NK-92 (cell line): ENCODE results near the gene ADSS1.

ENCODE experiments used
- DNase-seq: peaks from one replicate; lab custom pipeline; 2025; ENCODE audit not compliant: unreplicated experiment; lab: John Stamatoyannopoulos, UW

The ADSS1 gene

DNA sequence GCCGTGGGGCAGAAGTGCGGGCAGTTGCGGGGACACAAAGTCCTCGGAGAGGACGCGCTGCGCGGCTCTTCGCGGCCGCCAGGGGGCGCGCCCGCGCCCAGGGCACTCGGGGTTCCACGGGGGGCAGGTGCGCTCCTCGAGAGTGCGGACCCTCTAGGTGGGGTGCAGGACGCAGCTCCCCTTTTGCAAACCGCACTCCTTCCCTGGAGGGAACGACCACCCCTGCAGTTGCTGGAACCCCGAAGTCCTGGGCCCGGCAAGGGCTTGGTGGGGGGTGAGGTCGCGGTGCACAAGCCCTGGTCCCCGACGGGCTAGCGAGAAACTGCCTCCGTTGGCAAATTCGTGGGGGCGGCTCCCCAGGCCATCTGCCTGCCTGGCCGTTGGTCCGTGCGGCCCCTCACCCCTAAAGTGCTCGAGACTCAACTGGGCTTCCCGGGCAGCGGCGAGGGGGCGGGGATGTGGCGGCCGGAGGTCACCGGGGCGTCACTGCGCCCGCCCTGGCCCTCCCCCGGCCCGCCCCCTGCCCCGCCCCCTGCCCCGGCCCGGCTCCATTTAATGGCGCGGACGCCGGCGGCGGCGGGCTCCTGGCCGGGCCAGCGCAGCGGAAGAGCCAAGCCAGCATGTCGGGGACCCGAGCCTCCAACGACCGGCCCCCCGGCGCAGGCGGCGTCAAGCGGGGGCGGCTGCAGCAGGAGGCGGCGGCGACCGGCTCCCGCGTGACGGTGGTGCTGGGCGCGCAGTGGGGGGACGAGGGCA, at the start of gene ADSS1:
ADSS1 (plus strand) TSS at position 579 of the 756 bp plus-strand sequence; CDS start at position 621, 42 bp downstream.
- no peak for DNase-seq

DNA sequence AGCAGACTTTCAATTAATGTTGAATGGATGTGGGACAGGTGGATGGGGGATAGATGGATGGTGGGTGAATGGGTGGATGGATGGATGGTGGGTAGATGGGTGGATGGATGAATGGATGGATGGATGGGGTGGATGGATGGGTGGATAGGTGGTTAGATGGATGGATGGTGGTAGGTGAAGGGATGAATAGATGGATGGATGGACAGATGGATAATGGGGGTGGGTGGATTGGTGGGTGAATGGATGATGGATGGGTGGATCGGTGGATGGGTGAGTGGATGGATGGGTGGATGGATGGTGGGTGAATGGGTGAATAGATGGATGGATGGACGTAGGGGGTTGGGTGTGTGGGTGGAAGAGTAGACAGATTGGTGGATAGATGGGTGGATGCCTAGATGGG, 48.6 kb upstream of the ADSS1 start:
- no peak for DNase-seq

DNA sequence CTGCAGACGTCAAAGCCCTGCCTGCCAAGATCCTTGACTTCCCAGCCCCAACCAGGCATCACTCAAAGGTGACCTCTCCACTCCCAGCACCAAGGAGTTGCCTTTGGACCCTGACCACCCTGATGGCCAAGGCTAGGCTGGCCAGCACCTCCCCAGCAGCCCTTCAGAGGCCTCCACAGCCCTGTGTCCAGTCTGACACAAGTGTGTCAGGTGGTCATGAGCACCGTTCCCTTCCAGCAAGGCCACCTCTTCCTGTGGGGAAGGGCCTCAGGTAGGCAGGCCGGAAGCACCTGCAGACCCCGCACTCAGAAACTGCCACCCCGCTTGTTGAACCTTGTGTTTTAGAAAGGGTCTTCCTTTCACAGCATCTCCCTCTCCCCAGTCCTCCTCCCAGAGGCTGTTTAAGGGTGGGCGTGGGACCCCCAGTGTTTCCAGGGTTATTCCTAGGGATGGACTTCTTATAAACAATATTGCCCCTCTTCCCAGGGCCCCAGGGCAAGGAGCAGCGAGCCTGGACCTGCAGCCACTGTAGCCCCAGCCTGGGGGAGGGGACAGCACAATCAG, 47.8 kb upstream of the ADSS1 start:
- no peak for DNase-seq

DNA sequence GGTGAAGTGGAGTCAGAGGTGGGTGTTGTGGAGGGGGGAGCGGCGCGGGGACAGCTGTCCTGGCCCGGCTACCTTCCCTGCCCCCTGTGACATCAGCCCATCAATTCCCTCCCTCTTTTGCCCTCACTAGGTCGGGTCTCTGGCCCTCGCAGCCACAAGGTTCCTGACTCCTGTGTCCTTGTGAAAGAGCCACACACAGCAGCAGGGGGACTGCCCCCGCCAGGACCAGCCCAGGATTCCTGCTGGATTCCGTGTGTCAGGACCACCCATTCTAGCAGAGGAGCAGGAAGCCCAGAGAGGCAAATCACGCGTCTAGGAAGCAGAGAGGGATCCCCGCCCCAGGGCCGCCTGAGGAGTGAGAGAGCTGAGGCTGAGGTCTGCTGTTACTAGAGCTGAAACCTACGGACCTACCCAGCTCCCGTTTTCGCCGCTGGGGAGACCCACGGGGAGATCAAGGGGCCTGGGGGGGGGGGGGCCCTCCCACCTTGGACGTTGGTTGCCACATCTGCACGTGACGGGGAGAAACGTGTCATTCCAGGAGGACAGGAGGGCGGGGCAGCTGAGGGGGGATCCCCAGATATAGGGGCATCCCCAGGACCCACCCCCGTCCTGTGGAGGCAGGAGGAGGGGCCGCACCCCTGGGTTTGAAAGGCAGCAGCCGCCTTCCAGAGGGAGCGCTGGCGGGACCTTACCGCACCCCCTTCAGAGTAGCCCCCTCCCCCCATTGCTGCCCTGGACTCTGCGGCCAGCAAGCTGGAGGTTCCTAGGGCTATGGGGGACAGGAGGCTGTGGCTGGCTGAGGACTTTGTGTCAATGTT, 47.1 kb upstream of the ADSS1 start:
- DNase-seq = no peak

DNA sequence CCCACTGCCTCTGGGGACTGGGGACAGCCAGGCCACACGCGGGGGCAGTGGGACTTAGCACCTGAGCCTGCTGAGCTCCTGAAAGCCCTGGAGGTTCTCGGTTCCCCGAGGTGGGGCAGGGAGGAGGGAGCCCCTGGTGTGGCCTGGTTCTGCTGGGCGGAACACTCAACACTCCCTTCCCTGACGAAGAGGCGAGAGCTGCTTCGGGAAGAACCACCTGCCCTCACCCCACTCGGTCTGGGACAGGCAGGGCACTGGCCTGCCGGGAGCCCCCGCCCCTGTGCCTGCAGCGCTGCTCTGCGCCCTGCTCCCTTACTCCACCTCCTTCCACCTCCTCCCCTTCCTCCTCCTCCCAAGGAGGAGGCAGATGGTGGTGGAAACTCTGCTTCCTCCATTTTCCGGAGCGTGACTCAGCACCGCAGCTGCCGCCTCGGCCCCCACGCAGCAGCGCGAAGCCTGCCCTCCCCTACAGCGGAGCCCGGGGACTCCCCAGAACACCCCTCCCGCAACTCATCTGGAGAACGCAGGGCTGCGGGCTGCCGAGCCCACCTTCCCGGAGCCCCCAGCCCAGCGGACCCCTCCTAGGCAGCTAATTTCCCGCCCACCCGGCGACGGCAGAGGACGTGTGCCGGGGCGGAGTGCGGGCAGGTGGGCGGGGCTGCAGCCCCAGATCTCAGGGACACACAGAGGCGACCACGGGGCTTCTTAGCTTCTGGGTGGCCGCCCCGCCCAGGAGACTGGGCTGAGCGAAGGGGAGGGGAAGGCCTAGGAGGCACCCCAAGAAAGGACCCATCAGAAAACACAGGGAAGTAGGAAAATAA, 46.3 kb upstream of the ADSS1 start:
- no peak for DNase-seq

DNA sequence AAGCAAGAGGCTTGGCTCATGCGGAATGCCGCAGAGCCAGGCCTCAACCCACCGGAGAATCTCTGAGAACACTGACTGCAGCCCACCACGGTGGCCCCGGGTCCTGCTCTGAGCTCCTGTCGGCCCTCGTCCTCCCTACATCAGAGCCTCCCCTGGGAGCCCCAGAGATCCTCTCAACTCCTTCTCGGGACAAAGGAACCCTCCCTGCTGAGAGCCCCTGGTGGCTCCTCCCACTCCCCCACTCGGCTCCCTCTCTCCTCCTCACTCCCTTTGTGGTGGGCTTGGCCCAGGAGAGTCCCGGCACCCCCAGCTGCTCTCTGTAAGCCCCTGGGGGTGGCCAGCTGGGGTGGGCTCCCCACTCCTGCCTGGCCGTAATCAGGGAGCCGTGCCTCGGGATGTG, 45.7 kb upstream of the ADSS1 start:
- DNase-seq = no peak

DNA sequence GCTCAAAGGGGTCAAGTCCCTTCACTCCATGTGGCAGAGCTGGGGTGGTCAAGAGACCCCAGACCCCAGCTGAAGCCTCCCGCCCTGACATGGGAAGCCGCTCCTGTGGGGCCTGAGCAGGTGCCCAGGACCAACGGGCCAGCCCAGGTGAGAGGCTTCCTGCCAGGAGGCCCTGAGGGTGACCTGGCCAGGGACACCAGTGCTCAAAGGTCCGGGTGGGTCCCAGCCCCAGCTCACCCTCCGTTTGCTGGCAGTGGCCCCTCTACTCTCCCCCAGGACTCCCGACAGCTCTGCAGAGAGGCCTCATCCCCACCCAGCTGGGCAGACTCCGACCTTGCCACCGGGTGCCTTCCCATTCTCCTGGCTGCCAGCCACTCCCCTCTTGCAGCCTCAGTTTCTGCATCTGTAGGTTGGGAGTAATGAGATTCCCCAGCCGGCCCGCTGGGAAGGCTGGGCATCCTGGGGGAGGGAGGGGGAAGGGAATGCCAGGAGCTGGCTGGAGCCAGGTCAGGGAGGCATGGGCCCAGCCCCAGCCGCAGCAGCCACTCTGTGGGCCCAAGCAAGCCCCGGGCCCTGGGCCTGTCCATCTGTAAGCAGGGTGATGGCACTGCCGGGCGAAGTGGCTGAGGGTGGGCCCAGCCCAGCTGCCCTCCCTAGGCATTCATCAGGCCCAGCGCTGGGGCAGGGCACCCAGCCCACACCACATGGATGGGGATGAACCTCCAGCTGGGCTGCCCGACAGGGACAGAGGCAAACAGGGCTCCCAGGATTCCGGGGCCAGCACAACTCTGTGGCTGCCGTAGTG, 44.9 kb upstream of the ADSS1 start:
- no peak for DNase-seq

DNA sequence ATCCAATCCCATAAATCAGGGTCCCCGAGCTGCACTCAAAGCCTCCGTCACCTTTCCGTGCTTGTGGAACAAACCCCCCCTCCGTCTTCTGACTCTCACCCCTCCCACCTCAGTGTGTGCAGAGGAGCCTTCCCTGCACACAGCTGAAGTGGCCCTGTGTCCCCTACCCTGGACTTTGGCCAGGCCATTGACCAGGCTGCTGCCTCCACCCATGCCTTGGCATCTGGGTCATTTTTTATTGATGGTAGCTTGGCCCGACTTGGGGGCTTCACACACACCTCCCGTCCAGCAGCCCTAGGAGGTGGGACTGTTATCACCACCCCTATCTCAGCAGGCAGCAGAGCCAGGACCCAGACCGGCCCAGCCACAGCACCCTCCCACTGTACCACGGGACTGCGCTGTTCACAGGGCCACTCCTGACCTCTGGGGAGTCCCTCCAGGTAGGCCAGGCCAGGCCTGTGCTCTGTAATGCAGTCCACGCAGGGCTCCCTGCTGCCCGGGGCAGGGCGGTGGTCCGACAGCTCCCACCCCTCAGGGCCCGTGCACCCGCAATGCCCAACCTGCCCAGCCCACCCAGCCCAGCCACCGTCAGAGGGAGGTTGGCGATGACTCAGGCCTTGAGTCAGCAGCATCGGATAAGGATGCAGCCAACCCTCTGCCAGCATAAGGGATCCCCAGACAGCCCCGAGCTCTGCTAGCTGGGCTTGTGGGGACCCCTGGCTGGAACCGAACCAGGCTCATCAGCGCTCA, 43.8 kb upstream of the ADSS1 start:
- no peak for DNase-seq

DNA sequence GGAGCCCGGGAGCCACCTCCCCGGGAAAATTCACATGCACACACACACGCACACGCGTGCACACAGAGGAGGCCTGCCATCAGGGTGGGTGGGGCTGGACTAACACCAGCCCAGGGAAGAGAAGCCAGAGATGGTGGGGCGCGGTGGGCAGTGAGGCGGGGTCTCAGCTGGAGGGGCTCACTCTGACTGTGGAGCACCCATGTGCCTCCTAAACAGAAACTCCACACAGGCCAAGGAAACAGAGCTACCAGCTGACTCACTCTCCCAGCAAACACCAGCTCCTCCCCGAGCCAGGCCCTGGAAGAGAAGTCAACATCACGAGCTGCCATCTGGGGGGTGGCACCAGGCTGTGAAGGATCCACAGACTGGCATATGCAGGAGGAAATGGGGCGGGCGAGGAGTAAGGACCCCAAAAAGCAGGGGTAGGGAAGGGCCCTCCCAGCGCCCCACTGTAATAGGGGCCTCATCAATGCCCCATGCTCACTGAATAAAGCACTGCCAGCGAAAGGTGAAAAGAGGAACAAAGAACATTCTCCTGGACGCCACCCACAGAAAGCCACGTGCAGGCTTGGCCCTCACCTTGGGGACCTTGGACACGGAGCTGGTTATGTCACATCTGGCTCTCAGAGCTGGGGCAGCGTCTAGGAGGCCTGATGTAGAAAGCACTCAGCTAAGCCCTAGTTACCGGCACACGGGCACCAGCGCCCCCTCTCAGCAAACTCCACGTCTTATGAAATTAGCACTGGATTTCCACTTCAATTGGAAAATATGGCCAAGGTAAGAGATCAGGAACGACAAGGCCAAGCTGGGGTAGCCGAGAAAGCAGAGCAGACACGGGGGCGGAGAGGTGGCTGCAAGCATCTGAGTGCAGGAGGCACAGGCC, 43.0 kb upstream of the ADSS1 start:
- DNase-seq = no peak

DNA sequence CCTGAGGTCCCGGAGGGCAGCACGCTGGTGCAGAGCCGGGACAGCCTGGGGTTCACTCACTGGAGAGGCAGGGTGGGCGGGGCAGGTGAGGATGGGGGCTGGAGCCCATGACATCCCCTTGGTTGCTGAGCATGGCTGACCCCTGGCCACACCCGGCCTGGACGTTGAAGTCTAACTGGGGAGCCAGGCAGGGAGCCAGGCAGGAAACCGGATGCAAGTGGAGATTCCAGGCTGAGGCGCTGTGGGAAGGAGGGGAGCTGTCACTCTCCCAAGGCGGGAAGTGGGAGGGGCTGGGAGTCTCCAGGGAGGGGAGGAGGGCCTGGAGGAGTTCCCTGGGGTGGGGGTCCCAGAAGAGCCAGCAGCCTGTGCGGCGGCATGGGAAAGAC, 42.3 kb upstream of the ADSS1 start:
- no peak for DNase-seq

DNA sequence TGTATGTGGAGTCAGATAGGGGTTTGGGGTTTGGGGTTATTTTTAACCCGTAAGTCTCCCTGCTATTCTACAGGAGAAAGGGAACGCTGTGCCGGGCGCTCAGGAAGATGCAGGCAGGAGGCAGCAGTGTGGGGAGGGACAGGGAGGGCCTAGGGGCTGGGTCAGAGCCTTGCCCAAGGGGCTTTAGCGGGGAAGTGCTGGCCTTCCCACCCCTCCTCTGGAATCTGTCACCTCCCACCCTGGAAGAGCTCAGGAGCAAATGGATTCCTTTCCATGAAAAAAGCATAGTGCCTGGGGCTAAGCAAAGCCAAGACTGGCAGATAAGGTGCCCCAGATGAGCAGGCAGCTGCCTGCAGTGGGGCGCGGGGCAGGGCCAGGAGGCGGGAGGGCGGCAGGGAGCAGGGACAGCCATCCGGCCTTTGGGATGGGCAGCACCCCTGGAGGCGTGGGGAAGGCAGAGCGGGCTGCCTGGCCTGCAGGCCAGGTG, 41.9 kb upstream of the ADSS1 start:
- no peak for DNase-seq

DNA sequence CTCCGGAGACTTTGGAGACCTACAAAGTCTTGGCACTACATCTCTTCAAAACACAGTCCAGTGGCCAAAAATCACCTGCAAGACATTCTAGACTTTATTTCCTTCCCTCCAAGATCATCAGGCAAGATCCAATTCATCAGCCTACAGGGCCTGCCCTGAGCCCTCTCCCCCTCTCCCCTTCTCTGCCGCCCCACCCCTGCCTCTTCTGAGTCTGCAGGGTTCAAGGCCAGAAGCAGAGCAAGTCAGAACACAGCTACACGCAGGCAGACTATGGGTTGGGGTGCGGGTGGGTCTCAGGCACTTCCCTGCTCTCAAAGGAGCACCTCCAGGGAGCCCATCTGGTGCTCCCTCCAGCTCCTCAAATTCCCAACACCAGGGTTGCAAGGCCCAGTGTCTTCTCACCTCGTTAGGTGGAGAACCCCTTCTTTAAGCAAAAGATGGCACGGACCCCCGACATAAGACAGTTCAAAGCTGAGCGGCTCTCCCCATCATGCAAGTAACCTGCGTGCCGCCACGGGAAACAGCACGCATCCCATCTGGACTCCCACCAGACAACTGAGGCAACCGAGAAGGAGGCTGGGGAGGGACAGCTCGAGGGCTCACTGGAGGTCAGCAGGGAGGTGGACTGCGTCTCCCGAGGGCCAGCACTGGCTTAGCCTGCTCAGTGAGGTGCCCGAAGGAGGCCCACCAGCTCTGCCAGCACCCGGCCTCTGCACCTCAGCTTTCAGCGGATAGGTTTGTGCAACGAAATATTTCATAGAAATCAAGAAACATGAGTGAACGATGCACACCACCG, 40.2 kb upstream of the ADSS1 start:
- DNase-seq = no peak

DNA sequence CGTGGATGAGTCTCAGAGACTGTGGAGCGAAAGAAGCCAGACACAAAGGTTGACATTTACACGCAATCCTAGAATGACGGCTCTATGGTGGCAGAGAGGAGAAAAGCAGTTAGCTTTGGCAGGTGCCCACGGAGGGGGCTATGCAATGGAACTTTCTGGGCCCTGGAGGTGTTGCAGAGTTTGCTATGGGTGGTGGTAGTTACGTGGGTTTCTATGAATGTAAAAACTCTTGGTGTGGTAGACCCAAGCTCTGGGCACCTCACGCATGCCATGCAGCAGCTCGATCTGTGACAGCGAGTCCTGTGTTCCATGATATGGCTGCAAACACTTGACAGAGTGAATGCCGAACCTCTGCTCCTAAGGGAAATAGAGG, 39.6 kb upstream of the ADSS1 start:
- DNase-seq = no peak

DNA sequence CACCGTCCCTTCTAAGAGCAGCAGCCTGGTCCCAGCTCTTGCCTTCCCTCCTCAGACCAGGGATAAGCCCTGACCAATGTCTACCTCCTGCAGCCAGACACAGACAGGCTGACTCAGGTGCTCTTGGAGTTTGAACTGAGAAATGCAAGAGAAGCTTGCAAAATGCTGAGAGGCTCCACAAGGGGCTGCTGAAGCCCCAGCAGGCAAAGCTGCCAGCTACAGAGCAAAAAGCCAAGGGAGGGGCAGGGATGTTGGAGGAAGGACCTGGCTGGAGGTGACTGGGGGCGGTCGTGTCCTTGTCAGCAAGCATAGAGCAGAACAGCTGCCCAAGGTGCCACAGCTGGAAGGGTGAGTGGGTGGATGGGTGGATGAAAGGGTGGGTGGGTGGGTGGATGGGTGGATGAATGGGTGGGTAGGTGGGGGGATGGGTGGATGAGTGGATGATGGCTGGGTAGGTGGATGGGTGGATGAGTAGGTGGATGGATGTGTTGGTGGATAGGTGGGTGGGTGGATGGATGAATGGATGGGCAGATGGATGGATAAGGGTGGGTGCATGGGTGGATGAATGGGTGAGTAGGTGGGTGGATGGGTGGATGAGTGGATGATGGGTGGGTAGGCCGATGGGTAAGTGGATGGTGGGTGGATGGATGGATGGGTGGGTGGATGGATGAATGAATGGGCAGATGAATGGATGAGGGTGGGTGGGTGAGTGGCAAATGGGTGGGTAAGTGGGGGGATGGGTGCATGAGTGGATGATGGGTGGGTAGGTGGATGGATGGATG, 38.6 kb upstream of the ADSS1 start:
- DNase-seq = no peak

DNA sequence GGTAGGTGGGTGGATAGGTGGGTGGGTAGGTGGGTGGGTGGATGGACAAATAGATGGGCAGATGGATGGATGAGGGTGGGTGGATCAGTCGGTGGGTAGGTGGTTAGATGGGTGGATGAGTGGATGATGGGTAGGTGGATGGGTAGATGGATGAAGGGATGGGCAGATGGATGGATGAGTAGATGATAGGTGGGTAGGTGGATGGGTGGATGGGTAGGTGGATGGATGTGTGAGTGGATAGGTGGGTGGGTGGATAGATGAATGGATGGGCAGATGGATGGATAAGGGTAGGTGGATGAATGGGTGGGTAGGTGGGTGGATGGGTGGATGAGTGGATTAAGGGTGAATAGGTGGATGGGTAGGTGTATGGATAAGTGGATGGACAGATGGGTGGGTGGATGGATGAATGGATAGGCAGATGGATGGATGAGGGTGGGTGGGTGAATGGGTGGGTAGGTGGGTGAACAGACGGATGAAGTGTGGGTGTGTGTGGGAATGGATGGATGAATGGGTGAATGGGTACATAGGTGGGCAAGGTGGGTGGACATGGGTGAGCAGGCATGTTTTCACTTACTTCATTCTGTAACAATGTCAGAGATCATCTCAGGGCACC, 37.9 kb upstream of the ADSS1 start:
- no peak for DNase-seq

DNA sequence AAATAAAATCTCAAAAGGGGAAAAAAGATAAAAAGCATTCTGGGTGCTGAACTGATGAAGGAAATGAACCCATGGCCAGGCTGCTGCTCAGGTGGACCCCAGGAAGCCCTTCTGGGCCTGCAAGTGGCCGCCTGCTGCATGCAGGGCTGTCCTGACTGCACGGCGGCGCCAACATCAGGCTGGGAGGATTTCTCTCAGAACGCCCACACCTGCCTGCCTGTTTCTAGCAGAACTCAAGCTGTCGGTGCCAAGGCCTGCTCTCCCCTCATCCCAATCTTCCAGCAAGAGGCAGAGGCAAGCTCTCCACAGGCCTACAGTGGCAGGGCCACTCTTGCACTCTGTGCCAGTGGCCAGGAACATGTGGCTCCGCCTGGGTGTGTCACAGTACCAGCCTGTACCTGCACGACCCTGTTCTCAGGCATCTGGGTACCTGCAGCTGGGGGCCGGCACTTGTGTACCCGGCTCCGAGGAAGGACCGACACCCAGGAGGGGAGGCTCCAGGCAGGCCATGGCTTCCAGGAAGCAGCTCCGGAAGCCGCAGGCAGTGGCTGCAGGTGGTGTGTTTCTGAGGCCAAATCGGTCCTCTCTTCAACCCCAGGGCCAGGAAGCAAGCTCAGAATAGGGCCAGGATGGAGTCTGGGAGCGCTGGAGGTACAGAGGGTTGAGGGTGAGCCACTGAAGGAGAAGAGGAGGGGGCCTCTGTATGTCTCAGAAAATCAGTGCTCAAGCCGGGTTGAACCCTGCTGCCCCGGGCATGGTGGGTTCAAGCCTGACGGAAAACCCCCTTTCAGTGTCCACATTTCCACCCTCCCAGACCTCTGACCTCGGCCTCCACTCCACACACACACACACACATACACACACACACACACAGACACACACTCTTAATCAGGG, 37.2 kb upstream of the ADSS1 start:
- no peak for DNase-seq
